Stimulated activated CD8-positive, alpha-beta memory T cell treated with anti-CD3 and anti-CD28 coated beads, Interleukin-4, amount 100 ng/mL, for 24 hours (primary cell): Measurements from ENCODE around the gene NPC1L1.
A peak's percentile ranks its signal among the peaks of the same experiment; 100 is the strongest.

Experiments
- DNase-seq: peaks from one replicate; pipeline ENCODE4 v3.0.0-alpha.2; 2020; ENCODE audit warnings: low read depth

NPC1L1 gene

DNA sequence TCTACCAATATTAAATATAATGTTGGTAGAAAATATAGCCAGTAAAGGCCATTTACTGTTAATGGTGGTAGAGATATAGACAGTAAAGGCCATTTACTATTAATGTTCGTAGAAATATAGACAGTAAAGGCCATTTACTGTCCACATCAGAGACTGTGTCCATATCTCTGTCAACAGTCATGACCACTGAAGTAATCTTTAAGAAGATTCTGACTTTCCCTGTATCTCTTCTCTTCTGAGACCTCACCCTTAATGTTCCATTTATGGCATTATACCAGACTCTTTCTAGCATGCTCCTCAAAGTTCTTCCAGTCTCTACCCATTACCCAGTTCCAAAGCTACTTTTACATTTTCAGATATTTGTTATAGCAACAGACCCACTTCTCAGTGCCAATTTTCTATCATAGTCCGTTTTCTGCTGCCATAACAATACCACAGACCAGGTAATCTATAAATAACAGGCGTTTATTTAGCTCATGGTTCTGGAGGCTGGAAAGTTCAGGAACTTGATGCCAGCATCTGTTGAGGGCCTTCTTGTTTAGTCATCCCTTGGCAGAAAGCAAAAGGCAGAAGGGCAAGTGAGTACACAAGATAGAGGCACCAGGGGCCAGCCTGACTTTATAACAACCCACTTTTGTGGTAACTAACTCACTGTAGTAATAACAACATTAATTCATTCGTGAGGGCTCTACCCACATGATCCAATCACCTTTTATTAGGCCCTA lies 42.7 kb downstream of the NPC1L1 start:
- no peak for DNase-seq

- DNase-seq: no peak
Measured at GRCh38 chr7:44497155-44498027, 43.7 kb downstream of the NPC1L1 start.

- DNase-seq: no peak
Measured at GRCh38 chr7:44496385-44496784, 44.7 kb downstream of the NPC1L1 start.

GRCh38 chr7:44494960-44495359 lies 46.2 kb downstream of the NPC1L1 start:
- DNase-seq: no peak

DNA sequence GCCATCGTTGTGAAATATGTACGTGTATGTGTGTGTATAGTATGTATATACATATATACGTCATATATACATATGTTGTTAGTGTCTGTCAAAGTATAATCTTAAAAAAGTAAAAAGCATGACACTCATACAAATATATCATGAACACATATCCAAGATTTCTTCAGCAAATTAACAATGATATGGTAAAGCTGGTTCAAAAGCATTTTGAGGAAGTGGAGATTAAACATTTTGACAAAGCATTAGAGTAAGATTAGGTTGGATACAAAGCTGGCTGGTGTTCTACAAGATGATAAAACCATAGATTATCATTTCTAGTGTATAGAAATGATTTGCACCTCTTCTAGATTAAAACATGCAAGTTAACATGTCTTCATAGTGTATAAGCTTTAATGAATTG lies 49.9 kb downstream of the NPC1L1 start:
- DNase-seq: no peak

- DNase-seq: peak; percentile 72
Measured at GRCh38 chr7:44490351-44491200, 50.6 kb downstream of the NPC1L1 start, which contains the start of gene NUDCD3. Gene NUDCD3 (minus strand): TSS chr7:44490658. CDS start chr7:44490600, 58 bp downstream.

DNA sequence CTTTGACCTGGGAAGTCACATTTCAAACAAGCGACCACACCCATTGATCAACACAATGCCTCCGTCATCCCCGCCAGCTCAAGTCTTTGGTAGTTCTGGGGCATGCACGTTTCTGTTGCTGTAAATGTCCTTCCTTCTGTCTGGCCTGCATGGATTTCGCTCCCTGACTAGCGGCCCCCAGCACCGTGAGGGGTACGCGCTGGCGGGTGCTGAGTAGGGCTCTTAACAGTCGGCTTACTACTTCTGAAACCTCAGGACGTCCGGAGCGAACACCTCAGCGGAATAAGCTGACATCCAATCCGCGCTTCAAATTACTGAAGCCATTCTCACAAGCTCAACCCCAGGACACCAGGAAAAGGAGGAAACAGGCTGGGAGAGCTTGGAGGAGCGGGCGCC lies 51.2 kb downstream of the NPC1L1 start:
- DNase-seq: no peak

- DNase-seq: no peak
Measured at GRCh38 chr7:44488955-44489354, 52.2 kb downstream of the NPC1L1 start.

GRCh38 chr7:44486693-44487092 lies 54.4 kb downstream of the NPC1L1 start:
- DNase-seq: no peak

- DNase-seq: no peak
Measured at GRCh38 chr7:44486001-44486400, 55.1 kb downstream of the NPC1L1 start.

GRCh38 chr7:44484482-44485313 lies 56.4 kb downstream of the NPC1L1 start:
- DNase-seq: no peak

DNA sequence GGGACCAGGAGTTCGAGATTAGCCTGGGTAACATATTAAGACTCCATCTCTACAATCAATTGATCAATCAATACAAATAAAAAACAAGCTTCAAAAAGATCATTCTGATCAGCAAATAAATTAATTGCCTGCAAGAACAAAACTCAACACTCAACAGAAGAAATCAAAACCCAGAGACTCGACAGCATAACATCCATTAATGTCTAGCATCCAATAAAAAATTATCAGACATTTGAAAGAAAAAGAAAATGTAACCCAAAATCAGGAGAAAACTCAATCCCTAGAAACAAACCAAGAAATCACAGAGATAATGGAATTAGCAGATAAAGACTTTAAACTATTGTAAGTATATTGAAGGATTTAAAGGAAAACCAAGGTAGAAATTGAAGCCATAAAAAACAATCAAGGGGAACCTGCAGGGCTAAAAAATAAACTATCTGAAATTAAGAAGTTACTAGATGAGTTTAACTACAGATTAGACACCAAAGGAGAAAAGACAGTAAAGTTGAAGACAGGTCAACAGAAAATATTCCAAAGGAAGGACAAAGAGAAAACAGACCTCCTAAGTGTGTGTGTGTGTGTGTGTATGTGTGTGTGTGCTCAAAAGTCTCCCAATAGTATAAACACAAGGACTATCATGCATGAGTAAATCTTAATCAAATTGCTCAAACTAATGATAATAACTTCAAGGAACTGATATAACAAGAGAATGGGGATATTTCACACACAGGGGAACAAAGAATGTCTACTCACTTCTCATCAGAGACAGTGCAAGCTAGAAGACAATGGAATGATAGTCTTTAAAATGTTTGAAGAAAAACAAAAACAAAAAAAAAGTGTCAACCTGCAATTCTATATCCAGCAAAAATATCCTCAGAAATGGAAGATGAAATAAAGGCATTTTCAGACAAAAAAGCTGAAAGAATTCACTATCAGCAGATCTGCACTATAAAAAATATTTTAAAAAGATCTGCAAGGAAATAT lies 58.3 kb downstream of the NPC1L1 start:
- no peak for DNase-seq

DNA sequence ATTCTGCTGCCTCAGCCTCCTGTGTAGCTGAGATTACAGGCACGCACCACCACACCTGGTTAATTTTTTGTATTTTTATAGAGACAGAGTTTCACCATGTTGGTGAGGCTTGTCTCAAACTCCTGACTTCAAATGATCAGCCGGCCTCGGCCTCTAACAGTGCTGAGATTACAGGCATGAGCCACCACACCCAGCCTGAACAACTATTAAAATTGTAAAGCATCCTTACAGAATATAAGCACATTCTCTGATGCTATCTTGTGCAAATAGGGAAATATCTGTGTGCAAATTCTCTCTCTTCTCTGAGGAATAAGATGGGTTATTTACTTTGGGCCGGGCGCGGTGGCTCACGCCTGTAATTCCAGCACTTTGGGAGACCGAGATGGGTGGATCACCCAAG lies 63.2 kb downstream of the NPC1L1 start:
- DNase-seq: no peak

- peak; percentile 19 for DNase-seq
Measured at GRCh38 chr7:44477063-44477830, 63.9 kb downstream of the NPC1L1 start.

DNA sequence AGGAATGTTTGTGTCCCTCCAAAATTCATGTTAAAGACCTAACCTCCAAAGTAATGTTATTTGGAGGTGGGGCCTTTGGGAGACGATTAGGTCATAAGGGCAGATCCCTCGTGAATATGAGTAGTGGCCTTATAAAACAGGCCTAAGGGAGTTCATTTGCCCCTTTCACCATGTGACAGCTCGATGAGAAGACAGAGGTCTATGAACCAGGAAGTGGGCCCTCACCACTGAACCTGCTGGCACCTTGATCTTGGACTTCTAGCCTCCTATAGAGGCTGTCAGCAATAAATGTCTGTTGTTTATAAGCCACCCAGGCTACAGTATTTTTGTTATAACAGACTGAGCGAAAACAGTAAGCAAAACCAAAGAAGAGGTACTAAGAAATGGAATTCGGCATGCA lies 64.8 kb downstream of the NPC1L1 start:
- no peak for DNase-seq

GRCh38 chr7:44473295-44473694 lies 67.8 kb downstream of the NPC1L1 start:
- DNase-seq: no peak

GRCh38 chr7:44472843-44473242 lies 68.3 kb downstream of the NPC1L1 start:
- no peak for DNase-seq

- no peak for DNase-seq
Measured at GRCh38 chr7:44471850-44472249, 69.3 kb downstream of the NPC1L1 start.

DNA sequence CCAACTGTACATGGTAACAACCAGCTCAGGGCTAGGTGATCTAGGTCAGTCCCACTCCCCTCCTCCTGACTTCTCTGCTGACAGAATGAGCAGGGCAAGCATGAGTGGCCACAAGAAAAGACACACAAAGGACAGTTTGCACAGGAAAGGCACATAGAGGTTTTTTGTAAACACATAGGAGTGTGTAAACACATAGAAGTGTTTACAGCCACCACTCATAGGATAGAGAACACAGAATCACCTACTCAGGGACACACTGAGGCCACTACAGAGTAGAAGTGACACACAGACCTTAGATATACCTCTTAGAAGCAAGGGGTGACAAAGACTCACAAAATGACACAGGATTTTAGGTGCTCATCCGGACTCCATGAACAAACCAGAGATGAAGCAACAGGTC lies 69.7 kb downstream of the NPC1L1 start:
- no peak for DNase-seq
